H1 (cell line): ENCODE results near the gene PRKCH. TPM values are rescaled to one million over a fixed set of nuclear protein-coding genes. Genes with fewer than 3 reads are reported as not detected.

Source experiments
- CTCF ChIA-PET: fragments of 300-600 bp; sonication (Branson Sonifier 250); formaldehyde crosslinking; loops from one replicate; lab custom pipeline; 2021; ENCODE audit not compliant: partially characterized antibody; lab: Charles Lee
- POLR2A ChIA-PET: fragments of 300-600 bp; sonication (Branson Sonifier 250); formaldehyde crosslinking; loops from one replicate; lab custom pipeline; 2021; ENCODE audit warnings: inconsistent platforms; ENCODE audit not compliant: partially characterized antibody; lab: Charles Lee
- DNase-seq, 2 experiments: peaks; one replicate each; pipeline versions ENCODE4 v3.0.0 to v3.0.0-alpha.2; 2010 to 2022; ENCODE audit warnings: low spot score in 2 of 2, low read depth in 1 of 2, mixed read lengths in 1 of 2
- FAIRE-seq: peaks from 2 replicates; lab custom pipeline; 2011; peaks lifted over from hg19 to GRCh38; lab: Jason Lieb, UNC
- H2AFZ ChIP-seq: 2 replicates; pipeline ENCODE4 v1.8.1; 2012; ENCODE audit warnings: low read length, inconsistent platforms
- H2AK5ac ChIP-seq: 2 replicates; pipeline ENCODE4 v1.6.1; 2013; ENCODE audit warnings: low read depth, low read length
- H2BK120ac ChIP-seq: replicated peaks from 2 replicates; pipeline ENCODE3; 2013; ENCODE audit warnings: low read depth, low read length, inconsistent platforms
- H2BK12ac ChIP-seq: 2 replicates; pipeline ENCODE4 v1.6.1; 2013; ENCODE audit warnings: low read depth, low read length
- H2BK15ac ChIP-seq: 2 replicates; pipeline ENCODE4 v1.6.1; 2013; ENCODE audit warnings: low read length
- H2BK20ac ChIP-seq: 2 replicates; pipeline ENCODE4 v1.6.1; 2013; ENCODE audit warnings: low read length
- H2BK5ac ChIP-seq: 2 replicates; pipeline ENCODE4 v1.6.1; 2013; ENCODE audit warnings: low read depth, low read length
- H3K14ac ChIP-seq: 2 replicates; pipeline ENCODE4 v1.6.1; 2013; ENCODE audit warnings: inconsistent platforms; ENCODE audit not compliant: insufficient read length
- H3K18ac ChIP-seq: 2 replicates; pipeline ENCODE4 v1.6.1; 2013; ENCODE audit warnings: low read length; ENCODE audit errors: extremely low read depth
- H3K23ac ChIP-seq: 2 replicates; pipeline ENCODE4 v1.6.1; 2013; ENCODE audit warnings: inconsistent platforms; ENCODE audit not compliant: insufficient read length
- H3K23me2 ChIP-seq: 2 replicates; pipeline ENCODE4 v1.6.1; 2013; ENCODE audit warnings: low read depth, low read length
- H3K27ac ChIP-seq: 2 replicates; pipeline ENCODE4 v1.6.1; 2011; ENCODE audit warnings: low read depth, low read length, inconsistent platforms
- H3K27me3 ChIP-seq, 4 experiments: replicated peaks in 1 of 4; 1 replicate in 1 of 4; 2 replicates in 3 of 4; pipeline versions ENCODE4 v1.6.1 to v1.8.1; 2011 to 2013; ENCODE audit warnings: low read length in 3 of 4, mild to moderate bottlenecking in 3 of 4, inconsistent platforms in 2 of 4, mixed read lengths in 2 of 4, moderate library complexity in 1 of 4; ENCODE audit not compliant: control insufficient read depth in 3 of 4, insufficient read depth in 3 of 4; ENCODE audit errors: extremely low read depth in 1 of 4
- H3K36me3 ChIP-seq, 4 experiments: 2 replicates each; pipeline versions ENCODE4 v1.6.1 to v1.8.1; 2011 to 2013; ENCODE audit warnings: mild to moderate bottlenecking in 4 of 4, low read length in 3 of 4, moderate library complexity in 2 of 4, control low read depth in 1 of 4, inconsistent platforms in 1 of 4; ENCODE audit not compliant: insufficient read depth in 4 of 4, control insufficient read depth in 2 of 4
- H3K4ac ChIP-seq: replicated peaks from 2 replicates; pipeline ENCODE3; 2013; ENCODE audit warnings: low read length, low read depth, mixed read lengths, inconsistent platforms; ENCODE audit not compliant: insufficient read length
- H3K4me1 ChIP-seq, 4 experiments: replicated peaks in 1 of 4; 1 replicate in 1 of 4; 2 replicates in 3 of 4; pipeline versions ENCODE4 v1.6.1 to v1.8.1; 2011 to 2013; ENCODE audit warnings: low read length in 3 of 4, inconsistent platforms in 2 of 4, mixed read lengths in 1 of 4; ENCODE audit not compliant: insufficient read depth in 4 of 4, control insufficient read depth in 3 of 4
- H3K4me2 ChIP-seq, 2 experiments: 2 replicates each; pipeline versions ENCODE4 v1.6.1 to v1.8.1; 2011 to 2013; ENCODE audit warnings: low read depth in 2 of 2, low read length in 2 of 2, control low read depth in 1 of 2, inconsistent platforms in 1 of 2, mild to moderate bottlenecking in 1 of 2; ENCODE audit not compliant: insufficient read depth in 1 of 2
- H3K4me3 ChIP-seq, 4 experiments: fragments of 200-600, 300-600 bp in 1 of 4; sonication (generic), shearing (Covaris generic), sonication (Bioruptor Twin) in 1 of 4; 2 replicates each; pipeline versions ENCODE4 v1.5.1 to v1.8.1; 2011 to 2016; ENCODE audit warnings: low read length in 4 of 4, low read depth in 3 of 4, control low read depth in 2 of 4, inconsistent platforms in 2 of 4, mild to moderate bottlenecking in 2 of 4, mixed read lengths in 1 of 4, moderate library complexity in 1 of 4; ENCODE audit not compliant: insufficient read depth in 2 of 4; ENCODE audit errors: extremely low read depth in 1 of 4
- H3K56ac ChIP-seq: replicated peaks from 2 replicates; pipeline ENCODE3; 2013; ENCODE audit warnings: low read depth, mild to moderate bottlenecking, mixed read lengths, low read length, inconsistent platforms; ENCODE audit not compliant: insufficient read length
- H3K79me1 ChIP-seq: 2 replicates; pipeline ENCODE4 v1.6.1; 2013; ENCODE audit warnings: low read depth, low read length, control low read depth
- H3K79me2 ChIP-seq, 2 experiments: 2 replicates each; pipeline versions ENCODE4 v1.6.1 to v1.8.1; 2012 to 2013; ENCODE audit warnings: low read length in 2 of 2, mild to moderate bottlenecking in 2 of 2, inconsistent platforms in 1 of 2; ENCODE audit not compliant: insufficient read depth in 2 of 2, control insufficient read depth in 1 of 2
- H3K9ac ChIP-seq, 4 experiments: replicated peaks in 1 of 4; 1 replicate in 1 of 4; 2 replicates in 3 of 4; pipeline versions ENCODE4 v1.6.1 to v1.8.1; 2011 to 2013; ENCODE audit warnings: low read depth in 3 of 4, low read length in 3 of 4, control low read depth in 2 of 4, mild to moderate bottlenecking in 2 of 4, moderate library complexity in 2 of 4, inconsistent platforms in 1 of 4; ENCODE audit errors: extremely low read depth in 1 of 4
- H3K9me3 ChIP-seq, 2 experiments: 2 replicates each; pipeline versions ENCODE4 v1.6.1 to v1.8.1; 2012 to 2013; ENCODE audit warnings: mild to moderate bottlenecking in 2 of 2, moderate library complexity in 2 of 2, control low read depth in 1 of 2, inconsistent platforms in 1 of 2, low read depth in 1 of 2, low read length in 1 of 2, mixed read lengths in 1 of 2; ENCODE audit not compliant: insufficient read depth in 2 of 2
- H4K20me1 ChIP-seq, 2 experiments: replicated peaks in 1 of 2; 2 replicates each; pipeline versions ENCODE3 to v1.8.1; 2011 to 2013; ENCODE audit warnings: inconsistent platforms in 2 of 2, low read length in 2 of 2, mild to moderate bottlenecking in 1 of 2; ENCODE audit not compliant: insufficient read depth in 2 of 2, control insufficient read depth in 1 of 2
- H4K5ac ChIP-seq: 2 replicates; pipeline ENCODE4 v1.6.1; 2013; ENCODE audit warnings: low read length, low read depth, mixed read lengths, inconsistent platforms; ENCODE audit not compliant: insufficient read length
- H4K8ac ChIP-seq: 2 replicates; pipeline ENCODE4 v1.8.0; 2013; ENCODE audit warnings: mild to moderate bottlenecking, moderate library complexity, low read length, inconsistent platforms; ENCODE audit not compliant: insufficient read depth; ENCODE audit errors: extremely low read depth
- H4K91ac ChIP-seq: replicated peaks from 2 replicates; pipeline ENCODE3; 2013; ENCODE audit warnings: low read length, mixed read lengths, inconsistent platforms; ENCODE audit not compliant: insufficient read length
- CEBPB ChIP-seq: IDR thresholded peaks from 2 replicates; pipeline ENCODE4 v1.6.1; 2012; ENCODE audit warnings: low read depth, low read length
- CTCF ChIP-seq, 3 experiments: IDR thresholded peaks; 1 replicate in 2 of 3; 2 replicates in 1 of 3; pipeline versions ENCODE4 v1.5.1 to v1.6.1; 2011; ENCODE audit warnings: low read length in 3 of 3, mild to moderate bottlenecking in 3 of 3, inconsistent platforms in 2 of 3, low read depth in 1 of 3, moderate library complexity in 1 of 3; ENCODE audit not compliant: insufficient read depth in 1 of 3; ENCODE audit errors: control extremely low read depth in 1 of 3
- JUN ChIP-seq: IDR thresholded peaks from 2 replicates; pipeline ENCODE4 v1.6.1; 2011; ENCODE audit warnings: low read depth, mild to moderate bottlenecking, improper control_type of control experiment, low read length
- NRF1 ChIP-seq: IDR thresholded peaks from 2 replicates; pipeline ENCODE4 v1.6.1; 2011; ENCODE audit warnings: mild to moderate bottlenecking, low read depth, low read length, improper control_type of control experiment
- WGBS, 2 experiments: shearing (Covaris generic) in 1 of 2; methylation state at CpG; one replicate each; pipeline versions ENCODE4 v1.1.6 to v1.1.7; 2013 to 2015; ENCODE audit warnings: low lambda C conversion rate in 2 of 2, mixed read lengths in 2 of 2, inconsistent platforms in 1 of 2, low coverage in 1 of 2, missing lambda C conversion rate in 1 of 2; ENCODE audit not compliant: insufficient replicate concordance in 2 of 2, insufficient coverage in 1 of 2, insufficient read length in 1 of 2; ENCODE audit errors: extremely low coverage in 1 of 2, missing lambda C conversion rate in 1 of 2; 5-methylcytosine and 5-hydroxymethylcytosine counted together
- polyA plus RNA-seq, 7 experiments: library from polyadenylated mRNA; depleted of rRNA in 3 of 7; stranded (reverse) in 5 of 7; unstranded in 2 of 7; fragments of >200 nt in 5 of 7; fragments of 200-250 nt in 2 of 7; gene quantifications; 1 replicate in 5 of 7; 2 replicates in 1 of 7; 4 replicates in 1 of 7; pipeline versions ENCODE4 v1.2.1 to v1.2.3, GENCODE V29; 2011 to 2013; ENCODE audit warnings: missing spikeins in 2 of 7, mixed read lengths in 2 of 7
- total RNA-seq: library from RNA; stranded (reverse); fragmentation: NEBNext Ultra II Directional; extraction: Animal tissue kit (Norgen Biotek cat#: 25700); gene quantifications from 2 replicates; pipeline ENCODE4 v1.2.1, GENCODE V29; 2021

The PRKCH gene
- total and polyA plus RNA-seq, 2 of the 8 experiments (the other 6 are each of a cell fraction or from before 2014, with no cell fraction given), result 6.4 to 7.0 TPM

GRCh38 chr14:61398221-61398620 is 76.8 kb downstream of the PRKCH start:
- Histone ChIP-seq H3K27me3 (no peaks in the 10 kb centered on the region), H3K36me3 (no peaks in the 10 kb centered on the region), H3K14ac (no peak overlapping the region), H3K9me3 (no peaks in the 10 kb centered on the region), H4K91ac (no peak overlapping the region), H2BK20ac (no peak overlapping the region), H2BK120ac (no peak overlapping the region), H3K23me2 (no peaks in the 10 kb centered on the region; the same call in 1 of the 2 replicates), H3K4me1 (no peaks in the 10 kb centered on the region), H4K5ac (no peak overlapping the region), H4K20me1 (no peaks in the 10 kb centered on the region), H2BK12ac (no peak overlapping the region), H3K27ac (no peak overlapping the region), H3K4me3 (no peak overlapping the region), H3K18ac (no peak overlapping the region), H3K9ac (no peak overlapping the region), H2AFZ (no peak overlapping the region), H3K4me2 (no peak overlapping the region), H2AK5ac (no peak overlapping the region), H3K79me2 (no peaks in the 10 kb centered on the region), H3K4ac (no peak overlapping the region), H3K56ac (no peak overlapping the region), H3K23ac (no peak overlapping the region), H2BK5ac (no peak overlapping the region), H2BK15ac (no peak overlapping the region), H4K8ac (no peak overlapping the region), H3K79me1 (no peaks in the 10 kb centered on the region)
- ChIA-PET POLR2A (no interaction called here), CTCF (interaction anchor here (0.8 to 1.2 kb wide), 2 partner anchors 12 to 1991 kb away, joined by 3 read pairs; no protein-coding TSS in a partner anchor)
- FAIRE-seq (peak; percentile 13), DNase-seq (no peak)
- TF ChIP-seq CEBPB (no peak), NRF1 (no peak), CTCF (IDR thresholded peaks at IDR 0.05; ENCODE audit: control extremely low read depth in 1 of 3, insufficient read depth in 1 of 3, low read depth in 1 of 3, low read length in 3 of 3) (no peak), JUN (no peak)
- 81% methylated on average over 2 of the region's 2 CpGs; no CpG with 5 or more reads in 1 of the 2 experiments for WGBS, 2 experiments
